Effector CD8-positive, alpha-beta T cell (primary cell): ENCODE measurements around the gene UNC79.
"Not testable (repeated sequence)": the region's sequence is repeated elsewhere in the genome, so short reads cannot be mapped to it uniquely, and the experiment has no call there.

Experiments used
- DNase-seq: peaks from one replicate; lab custom pipeline; 2025; lab: John Stamatoyannopoulos, UW
- total RNA-seq, 4 experiments: gene quantifications; one replicate each; lab custom pipeline; 2026; lab: John Stamatoyannopoulos, UW

UNC79 gene
- total RNA-seq: 0 to 0.53 (median 0) reads per million in 4 experiments

DNA sequence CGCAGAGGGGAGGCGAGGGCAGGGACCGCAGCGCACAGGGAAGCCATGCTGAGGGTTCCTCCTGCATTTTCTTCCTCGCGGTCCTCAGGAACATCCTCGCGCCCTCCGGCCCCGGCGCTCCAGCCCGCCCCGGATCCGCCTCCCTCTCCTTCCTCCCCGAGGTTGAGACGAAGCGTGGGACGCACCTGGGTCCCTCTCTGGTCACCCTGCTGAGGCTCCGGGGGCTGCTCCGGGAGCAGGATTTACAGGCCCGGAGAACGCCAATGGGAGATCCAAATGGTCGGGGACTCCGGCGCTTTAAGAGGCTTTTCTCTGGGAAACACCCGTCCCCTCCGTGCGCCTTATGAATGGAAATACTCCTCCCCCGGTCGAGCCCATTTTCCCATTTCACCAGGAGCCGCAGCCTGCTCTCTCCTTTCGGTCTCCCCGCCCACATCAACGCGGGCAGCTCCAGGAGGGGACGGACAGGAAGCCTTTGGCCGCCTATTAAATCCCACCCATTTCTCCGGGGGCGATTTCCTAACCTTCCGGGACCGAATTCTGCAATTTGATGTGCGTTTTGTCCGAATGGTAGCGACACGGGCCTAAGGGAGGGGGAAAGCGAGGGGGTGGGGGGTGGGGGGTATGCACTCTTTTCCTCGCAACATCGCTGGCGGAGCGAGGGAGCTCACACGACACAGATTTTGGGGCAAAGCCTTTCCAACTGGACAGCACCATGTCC, at the start of gene UNC79:
Gene UNC79, plus strand, starts transcription at position 625 of the 721 bp plus-strand sequence. Its CDS starts 91 bp downstream, at position 716.
- DNase-seq: no peak

DNA sequence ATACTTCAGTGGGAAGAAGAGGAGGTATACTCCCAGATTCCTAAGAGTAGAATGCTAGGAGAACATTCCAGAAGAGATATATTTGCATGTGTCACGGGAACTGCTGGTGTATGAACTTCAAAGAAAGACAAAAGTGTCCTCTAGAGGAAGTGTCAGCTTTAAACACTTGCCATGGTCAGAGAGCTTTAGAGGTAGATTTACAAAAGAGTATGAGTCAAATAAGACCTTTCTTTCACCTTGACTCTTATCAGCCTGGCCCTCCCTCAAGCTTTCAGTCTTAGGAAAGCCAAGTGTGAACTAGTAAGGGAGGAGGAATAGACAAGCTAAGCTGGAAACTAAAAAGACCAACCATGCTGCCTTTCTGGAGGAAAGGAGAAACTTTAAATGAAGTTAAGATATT, 49.1 kb upstream of the UNC79 start:
- DNase-seq: no peak

DNA sequence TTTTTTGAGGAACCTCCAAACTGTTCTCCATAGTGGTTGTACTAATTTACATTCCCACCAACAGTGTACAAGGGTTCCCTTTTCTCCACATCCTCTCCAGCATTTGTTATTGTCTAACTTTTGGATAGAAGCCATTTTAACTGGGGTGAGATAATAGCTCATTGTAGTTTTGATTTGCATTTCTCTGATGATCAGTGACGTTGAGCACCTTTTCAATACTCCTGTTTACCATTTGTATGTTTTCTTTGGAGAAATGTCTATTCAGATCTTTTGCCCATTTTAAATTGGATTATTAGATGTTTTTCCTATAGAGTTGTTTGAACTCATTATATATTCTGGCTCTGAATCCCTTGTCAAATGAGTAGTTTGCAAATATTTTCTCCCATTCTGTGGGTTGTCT, 46.5 kb upstream of the UNC79 start:
- not testable (repeated sequence) for DNase-seq

DNA sequence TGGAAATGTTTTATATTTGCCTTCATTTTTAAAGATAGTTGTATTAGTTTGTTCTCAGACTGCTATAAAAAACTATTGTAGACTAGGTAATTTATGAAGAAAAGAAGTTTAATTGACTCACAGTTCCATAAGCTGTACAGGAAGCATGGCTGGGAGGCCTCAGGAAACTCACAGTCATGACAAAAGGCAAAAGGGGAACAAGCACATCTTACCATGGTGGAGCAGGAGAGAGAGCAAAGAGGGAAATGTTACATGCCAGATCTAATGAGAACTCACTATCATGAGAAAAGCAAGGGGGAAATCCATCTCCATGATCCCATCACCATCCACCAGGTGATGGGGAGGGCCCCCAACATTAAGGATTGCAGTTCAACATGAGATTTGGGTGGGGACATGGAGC, 35.5 kb upstream of the UNC79 start:
- DNase-seq: no peak

DNA sequence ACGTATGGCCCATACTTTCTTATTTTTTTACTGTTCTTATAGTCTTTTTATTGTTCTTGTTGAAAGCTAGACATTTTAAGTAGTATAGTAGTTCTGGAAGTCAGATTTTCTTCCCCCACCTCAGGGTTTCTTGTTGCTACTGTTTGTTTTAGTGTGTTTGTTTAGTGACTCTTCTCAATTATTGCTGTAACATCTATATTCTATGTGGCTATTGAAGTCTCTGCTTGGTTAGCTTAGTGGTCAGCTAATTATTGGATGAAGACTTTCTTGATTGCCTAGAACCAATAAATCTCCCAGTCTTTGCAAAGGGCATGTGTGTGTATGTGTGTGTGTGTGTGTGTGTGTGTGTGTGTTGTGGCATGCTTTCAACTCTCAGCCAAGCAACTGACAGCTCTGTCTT, 34.3 kb upstream of the UNC79 start:
- no peak for DNase-seq

DNA sequence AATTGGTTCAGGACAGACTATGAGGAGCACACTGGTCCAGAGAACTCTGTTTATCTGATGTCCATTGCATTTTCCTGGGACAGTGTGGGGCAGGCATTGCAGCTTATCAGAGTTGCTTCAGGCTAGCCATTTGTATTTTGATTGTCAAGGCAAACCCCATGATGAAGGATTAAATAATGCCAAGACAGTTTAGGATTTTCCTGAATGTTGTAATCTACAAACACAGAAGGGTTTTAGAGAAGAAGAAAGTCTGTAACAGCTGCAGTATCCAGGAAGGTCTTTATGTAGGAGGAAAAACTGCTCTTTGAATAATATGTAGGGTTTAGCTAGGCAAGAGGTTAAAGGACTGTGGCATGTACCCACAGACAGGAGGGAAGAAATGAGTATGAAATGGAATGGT, 32.2 kb upstream of the UNC79 start:
- DNase-seq: no peak

DNA sequence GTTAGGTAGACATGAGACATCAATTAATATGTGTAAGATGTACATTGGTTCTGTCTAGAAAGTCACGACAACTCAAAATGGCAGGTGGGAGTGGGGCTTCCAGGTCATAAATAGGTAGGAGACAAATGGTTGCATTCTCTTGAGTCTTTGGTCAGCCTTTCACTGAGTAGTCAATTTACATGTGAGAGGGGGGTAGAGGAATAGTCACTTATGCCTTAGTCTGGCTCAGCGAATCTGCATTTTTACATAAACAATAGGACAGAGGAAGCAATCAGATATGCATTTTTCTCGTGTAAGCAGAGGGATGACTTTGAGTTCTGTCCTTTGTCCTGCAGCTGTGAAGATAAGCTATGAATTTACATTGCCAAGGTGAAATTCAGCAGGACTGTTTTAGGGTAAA, 27.8 kb upstream of the UNC79 start:
- no peak for DNase-seq

DNA sequence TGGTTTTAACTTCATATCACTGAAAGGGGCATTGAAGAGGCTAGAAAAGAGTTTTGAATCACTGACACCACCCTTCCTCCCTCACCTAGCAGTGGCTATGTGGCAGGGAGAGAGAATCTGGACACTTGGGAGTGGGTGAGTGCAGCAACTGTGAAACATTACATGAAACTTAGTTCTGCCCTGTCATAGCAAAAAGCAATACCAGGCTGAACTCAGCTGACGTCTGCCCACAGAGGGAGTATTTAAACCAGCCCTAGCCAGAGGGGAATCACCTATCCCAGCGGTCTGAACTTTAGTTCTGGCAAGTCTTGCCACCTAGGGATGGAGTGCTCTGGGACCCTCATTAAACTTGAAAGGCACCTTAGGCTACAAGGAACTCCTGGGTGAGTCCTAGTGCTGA, 20.7 kb upstream of the UNC79 start:
- no peak for DNase-seq

DNA sequence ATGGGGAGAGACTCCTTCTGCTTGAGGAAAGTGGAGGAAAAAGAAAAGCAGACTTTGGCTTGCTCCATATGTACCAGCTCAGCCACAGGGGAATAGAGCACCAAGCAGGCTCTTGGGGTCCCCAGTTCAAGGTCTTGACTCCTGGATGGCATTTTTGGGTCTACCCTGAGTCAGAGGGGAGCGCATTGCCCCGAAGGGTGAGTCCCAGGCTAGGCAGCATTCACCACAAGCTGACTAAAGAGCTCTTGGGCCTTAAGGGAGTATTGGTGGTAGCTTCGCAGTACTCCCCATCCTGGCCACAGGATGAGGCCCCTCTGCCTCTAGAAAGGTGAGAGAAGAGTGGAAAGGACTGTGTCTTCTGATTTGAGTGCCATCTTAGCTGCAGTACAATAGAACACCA, 19.8 kb upstream of the UNC79 start:
- no peak for DNase-seq

DNA sequence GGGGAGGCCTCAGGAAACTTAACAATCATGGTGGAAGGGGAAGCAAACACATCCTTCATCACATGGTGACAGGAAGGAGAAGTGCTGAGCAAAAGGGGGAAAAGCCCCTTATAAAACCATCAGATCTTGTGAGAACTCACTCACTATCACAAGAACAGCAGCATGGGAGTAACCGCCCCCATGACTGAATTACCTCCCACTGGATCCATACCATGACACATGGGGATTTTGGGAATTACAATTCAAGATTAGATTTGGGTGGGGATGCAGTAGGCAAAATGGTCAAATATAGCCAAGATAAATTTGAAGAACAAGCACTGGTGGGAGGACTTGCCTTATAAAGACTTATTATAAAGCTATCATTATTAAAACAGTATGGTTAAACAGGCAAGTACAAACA, 5.6 kb upstream of the UNC79 start:
- not testable (repeated sequence) for DNase-seq

DNA sequence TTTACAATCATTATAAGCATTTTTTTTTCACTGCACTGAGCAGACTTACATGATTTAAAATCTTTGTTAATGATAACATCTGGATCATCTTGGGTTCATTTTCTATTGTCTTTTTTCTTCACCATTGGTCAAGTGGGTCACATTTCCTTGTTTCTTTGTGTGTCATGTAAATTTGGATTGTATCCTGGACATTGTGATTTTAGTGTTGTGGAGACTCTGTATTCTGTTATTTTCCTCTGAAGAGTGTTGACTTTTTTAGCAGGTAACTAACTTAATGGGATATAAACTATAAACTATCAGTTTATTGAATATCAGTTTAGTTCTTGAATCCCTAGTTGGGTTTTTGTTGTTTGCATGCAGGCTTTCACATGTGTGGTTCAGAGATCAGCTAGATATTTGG, 4.0 kb upstream of the UNC79 start:
- no peak for DNase-seq

DNA sequence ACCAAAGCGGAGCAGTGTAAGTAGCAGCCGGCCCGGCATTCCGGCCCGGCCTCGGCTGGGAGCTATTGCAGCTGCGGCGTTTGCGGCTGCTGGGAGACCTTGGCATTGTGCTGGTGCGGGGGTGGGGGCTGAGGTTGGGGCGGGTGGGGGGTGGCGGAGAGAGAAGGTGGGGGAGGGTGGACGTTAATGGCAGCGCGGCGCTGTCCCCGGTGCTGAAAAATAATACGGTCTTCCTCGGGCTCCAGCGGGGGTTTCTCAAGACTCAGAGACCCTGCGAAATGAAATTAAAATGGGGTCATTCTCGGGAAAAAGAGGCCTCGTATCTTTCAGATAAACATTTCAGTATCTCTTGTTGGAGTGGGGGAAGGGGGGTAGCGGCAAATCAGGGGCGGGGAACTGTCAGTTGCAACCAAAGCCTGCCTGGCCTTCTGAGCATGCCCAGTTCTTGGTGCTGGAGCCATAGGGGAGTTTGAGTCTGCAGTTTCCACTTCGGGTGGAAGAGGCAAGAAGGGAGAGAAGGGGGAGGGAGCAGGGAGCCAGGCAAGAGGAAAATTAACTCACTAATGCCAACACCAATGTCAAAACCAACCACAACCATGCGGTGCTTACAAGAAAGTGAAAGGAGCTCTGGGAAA, 414 bp downstream of the UNC79 start:
- DNase-seq: no peak

DNA sequence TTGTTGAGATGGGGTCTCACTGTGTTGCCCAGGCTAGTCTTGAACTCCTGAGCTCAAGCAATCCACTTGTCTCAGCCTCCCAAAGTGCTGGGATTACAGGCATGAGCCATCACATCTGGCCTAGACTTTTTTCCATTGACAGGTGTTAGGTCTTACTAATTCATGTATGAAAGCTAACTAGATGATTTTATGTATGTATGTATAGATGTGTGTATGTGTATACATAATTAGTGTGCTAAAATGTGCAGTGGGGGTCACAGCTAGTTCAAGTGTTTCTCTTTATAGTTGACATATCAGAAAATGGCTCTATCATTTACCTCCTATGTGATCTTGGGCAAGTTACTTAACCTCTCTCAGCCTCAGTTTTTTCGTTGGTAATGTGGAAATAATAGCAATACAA, 23.5 kb downstream of the UNC79 start:
- DNase-seq: no peak

DNA sequence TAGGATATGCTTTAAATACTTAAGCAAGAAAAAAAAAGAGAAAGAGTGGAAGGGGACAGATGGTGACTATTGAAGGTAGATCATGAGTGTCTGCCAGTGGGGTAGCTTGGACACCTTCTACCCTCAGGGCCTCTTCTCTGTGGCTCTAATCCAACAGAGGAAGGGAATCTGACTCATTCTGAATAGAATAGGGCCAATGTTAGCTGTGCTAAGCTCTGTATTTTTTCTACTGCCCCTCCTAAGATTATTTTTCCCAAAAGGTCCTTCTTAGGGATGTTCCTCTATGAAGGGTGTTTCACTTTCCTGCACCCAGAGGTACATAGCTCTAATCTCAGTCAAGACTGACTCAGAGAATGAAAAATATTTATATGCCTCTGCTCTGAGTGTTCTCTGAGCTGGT, 25.6 kb downstream of the UNC79 start:
- no peak for DNase-seq

DNA sequence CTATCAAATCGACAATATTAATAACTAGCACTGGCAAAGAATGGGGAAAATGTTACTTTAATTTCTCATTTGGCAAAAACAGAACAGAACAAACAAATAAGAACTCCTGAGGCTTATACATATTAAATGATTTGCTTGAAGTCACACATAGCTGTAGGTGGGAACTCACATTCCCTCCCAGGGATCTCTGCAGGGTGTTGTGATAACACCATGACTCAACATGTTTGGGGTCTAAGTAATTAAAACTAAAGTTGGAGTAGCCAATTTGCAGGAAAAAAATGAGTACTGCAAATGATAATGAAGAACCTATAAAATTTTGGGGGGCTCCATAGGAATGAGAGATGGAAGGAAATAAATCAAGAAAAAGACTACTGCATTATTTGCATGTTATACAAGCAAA, 27.5 kb downstream of the UNC79 start:
- DNase-seq: no peak

DNA sequence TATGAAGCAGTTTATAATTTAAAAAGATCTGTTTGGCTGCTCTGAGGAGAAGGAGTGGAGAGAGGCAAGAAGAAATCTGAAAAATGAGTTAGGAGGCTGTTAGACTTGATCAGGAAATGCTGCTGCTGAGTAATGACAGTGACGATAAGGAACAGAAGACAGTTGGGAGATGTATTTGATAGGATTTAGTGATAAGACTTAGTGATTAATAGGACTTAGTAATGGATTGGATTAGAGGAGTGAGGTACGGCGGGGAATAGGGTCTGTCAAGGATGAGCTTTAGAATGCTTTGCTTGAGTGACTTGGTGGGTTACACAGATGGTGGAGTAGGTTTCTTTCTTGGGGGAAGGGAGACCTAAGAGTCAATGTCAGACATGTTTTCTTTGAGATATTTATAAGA, 31.7 kb downstream of the UNC79 start:
- no peak for DNase-seq

DNA sequence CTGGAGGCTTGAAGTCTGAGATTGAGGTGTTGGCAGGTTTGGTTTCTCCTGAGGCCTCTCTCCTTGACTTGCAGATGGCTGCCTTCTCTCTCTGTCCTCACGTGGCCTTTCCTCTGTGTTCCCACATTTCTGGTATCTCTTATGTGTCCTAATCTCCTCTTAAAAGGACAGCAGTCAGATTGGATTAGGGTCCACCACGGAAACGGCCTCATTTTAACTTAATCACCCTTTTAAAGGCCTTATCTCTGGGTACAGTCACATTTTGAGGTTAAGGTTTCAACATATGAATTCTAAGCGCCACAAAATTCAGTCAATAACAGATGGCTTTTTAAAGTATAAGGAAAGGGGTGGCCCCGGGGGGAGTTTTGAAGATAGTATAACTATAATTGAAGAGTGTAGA, 33.5 kb downstream of the UNC79 start:
- DNase-seq: no peak

DNA sequence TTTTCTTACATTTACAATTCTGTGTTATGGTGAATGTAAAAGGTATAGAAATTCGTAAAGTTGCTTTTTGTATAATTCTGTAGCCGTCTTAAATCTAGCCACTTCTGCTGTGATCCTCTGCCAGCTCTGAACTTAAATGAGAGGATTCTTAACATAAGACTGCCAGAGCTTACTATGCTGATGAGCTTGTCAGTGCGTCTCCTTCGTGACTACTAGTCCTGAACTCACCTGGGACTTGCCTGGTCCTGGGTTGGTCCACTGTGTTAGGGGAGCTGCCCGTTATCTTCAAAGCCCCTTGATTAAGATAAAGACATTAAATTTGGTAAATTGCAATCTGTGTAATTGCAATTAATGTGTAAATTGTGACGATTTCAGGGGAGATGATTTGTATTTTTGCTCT, 44.7 kb downstream of the UNC79 start:
- no peak for DNase-seq

DNA sequence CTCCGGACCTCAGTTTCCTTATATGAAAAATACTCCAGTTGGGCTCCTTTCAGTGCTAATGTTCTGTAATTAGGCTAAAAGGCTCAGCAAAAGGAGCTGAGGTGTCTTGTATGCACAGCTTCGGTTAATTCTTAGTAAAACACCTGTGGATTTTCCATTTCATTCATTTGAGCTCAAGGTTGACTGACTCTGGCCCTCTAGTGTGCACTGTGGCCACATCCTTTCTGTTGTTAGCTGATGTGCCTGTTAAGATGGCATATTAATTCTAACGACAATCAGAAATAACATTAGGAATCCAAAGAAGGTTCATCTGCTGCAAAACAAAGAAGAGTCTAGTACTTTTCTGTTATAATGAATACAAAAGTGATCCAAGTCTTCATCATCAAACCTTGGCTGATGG, 45.6 kb downstream of the UNC79 start:
- DNase-seq: no peak

DNA sequence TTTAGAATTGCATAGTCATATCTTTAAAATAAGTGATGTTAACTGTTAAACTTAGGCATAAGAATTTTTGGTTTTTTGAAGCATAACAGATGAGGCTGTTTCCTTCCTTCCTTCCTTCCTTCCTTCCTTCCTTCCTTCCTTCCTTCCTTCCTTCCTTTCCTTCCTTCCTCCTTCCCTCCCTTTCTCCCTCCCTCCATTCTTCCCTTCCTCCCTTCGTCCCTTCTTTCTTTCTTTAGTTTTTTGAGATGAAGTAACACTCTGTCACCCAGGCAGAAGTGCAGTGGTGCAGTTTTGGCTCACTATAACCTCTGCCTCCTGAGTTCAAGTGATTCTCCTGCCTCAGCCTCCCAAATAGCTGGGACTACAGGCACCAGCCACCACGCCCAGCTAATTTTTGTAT, 48.3 kb downstream of the UNC79 start:
- DNase-seq: not testable (repeated sequence)

DNA sequence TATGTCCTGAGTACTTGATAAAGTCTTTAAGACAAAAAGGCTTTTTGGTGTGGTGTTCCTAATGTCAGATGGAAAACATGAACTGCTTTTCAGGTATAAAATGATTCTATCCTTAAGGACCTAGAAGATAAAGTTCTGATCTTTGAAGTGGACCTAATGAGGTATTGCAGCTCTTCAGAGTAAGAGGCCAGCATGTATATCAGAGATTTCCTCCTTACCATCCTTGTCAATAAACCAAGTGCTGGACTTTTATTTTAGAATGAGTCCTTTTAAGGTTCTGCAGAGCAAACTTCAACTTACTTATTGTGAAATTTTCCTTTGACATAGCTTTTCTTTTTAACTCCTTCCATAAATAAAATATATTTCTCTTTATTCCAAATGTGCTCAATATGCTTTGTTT, 50.1 kb downstream of the UNC79 start:
- no peak for DNase-seq

DNA sequence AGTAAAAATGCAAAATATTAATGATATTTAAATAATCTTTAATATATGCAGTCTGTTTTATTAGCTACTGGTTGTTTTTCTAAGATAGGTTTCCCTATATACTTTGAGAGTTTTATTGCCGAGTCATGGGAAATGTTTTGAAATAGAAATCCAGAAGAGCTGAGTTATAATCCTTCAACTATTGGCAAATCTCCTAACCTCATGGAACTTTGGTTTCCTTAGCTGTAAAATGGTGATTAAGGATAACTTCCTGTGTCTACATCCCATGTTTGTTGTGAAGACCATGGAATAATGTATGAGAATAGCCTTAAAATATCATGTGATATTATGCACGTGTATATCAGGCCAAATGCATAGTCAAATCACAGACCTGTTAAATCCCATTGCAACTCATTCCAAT, 51.0 kb downstream of the UNC79 start:
- no peak for DNase-seq

DNA sequence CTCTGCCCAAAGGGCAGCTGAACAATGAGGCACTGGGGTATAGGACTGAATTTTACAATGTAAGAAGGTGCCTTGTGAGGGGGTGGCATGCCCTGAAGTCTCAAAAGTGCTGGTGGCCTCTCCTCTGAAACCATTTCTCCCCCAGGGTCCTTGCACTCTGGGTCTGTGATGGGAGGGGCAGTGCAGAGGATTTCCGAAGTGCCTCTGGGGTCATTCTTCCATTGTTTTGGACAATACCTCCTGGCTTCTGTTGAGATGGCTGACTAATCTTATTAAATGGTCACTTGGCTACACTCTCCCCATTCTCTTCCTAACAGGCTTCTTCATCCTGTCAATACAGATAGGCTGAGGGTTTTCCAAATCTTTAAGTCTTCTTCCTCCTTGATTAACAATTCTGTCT, 59.3 kb downstream of the UNC79 start:
- DNase-seq: no peak

DNA sequence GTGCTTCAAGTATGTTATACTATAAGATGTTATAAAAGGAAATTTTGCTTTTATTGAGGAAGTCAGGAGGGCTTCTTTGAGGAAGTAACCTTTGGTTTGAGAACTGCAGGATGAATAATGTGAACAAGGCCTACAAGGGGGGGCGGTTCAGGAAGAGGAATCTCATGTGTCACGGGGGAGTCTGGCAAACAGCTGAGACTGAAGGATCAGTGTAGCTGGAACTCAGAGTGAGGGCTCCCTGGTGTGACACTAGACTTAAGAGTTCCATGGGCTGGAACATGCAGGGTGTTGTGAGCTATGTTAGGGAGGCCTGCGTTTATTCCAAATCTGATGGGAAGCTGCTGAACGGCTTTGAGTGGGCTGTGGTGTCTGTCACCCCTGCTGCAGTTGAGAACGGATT, 62.3 kb downstream of the UNC79 start:
- no peak for DNase-seq
